Ishikawa (cell line): ENCODE data around the gene ZSWIM3.

Source experiments
- CEBPB ChIP-seq: IDR thresholded peaks from 2 replicates; pipeline ENCODE4 v1.6.1; 2012
- CREB1 ChIP-seq: IDR thresholded peaks from 2 replicates; pipeline ENCODE4 v1.6.1; 2012; ENCODE audit warnings: low read depth
- EGR1 ChIP-seq: IDR thresholded peaks from 2 replicates; pipeline ENCODE4 v1.6.1; 2012
- EP300 ChIP-seq: IDR thresholded peaks from 2 replicates; pipeline ENCODE4 v1.6.1; 2012; ENCODE audit warnings: borderline replicate concordance
- FOXM1 ChIP-seq: IDR thresholded peaks from 2 replicates; pipeline ENCODE4 v1.6.1; 2012; ENCODE audit warnings: low read depth, borderline replicate concordance
- NFIC ChIP-seq: IDR thresholded peaks from 2 replicates; pipeline ENCODE4 v1.6.1; 2012
- RAD21 ChIP-seq: IDR thresholded peaks from 2 replicates; pipeline ENCODE4 v1.6.1; 2012; ENCODE audit warnings: low read depth
- TAF1 ChIP-seq: IDR thresholded peaks from 2 replicates; pipeline ENCODE4 v1.6.1; 2012; ENCODE audit warnings: low read depth, mild to moderate bottlenecking
- TCF12 ChIP-seq: IDR thresholded peaks from 2 replicates; pipeline ENCODE4 v1.6.1; 2012; ENCODE audit warnings: low read depth
- TEAD4 ChIP-seq: IDR thresholded peaks from 2 replicates; pipeline ENCODE4 v1.6.1; 2012
- YY1 ChIP-seq: IDR thresholded peaks from 2 replicates; pipeline ENCODE4 v1.6.1; 2012; ENCODE audit warnings: low read depth
- ZBTB7A ChIP-seq: IDR thresholded peaks from 2 replicates; pipeline ENCODE4 v1.6.1; 2012; ENCODE audit warnings: low read depth
- TF ChIP-seq, protein P1 (sequence below): IDR thresholded peaks from 2 replicates; pipeline ENCODE4 v1.6.1; 2012; ENCODE audit warnings: low read depth, mild to moderate bottlenecking
- TF ChIP-seq, protein P2 (sequence below): IDR thresholded peaks from 2 replicates; pipeline ENCODE4 v1.6.1; 2012
- TF ChIP-seq, protein P3 (sequence below): IDR thresholded peaks from 2 replicates; pipeline ENCODE4 v1.6.1; 2012

The ZSWIM3 gene

DNA sequence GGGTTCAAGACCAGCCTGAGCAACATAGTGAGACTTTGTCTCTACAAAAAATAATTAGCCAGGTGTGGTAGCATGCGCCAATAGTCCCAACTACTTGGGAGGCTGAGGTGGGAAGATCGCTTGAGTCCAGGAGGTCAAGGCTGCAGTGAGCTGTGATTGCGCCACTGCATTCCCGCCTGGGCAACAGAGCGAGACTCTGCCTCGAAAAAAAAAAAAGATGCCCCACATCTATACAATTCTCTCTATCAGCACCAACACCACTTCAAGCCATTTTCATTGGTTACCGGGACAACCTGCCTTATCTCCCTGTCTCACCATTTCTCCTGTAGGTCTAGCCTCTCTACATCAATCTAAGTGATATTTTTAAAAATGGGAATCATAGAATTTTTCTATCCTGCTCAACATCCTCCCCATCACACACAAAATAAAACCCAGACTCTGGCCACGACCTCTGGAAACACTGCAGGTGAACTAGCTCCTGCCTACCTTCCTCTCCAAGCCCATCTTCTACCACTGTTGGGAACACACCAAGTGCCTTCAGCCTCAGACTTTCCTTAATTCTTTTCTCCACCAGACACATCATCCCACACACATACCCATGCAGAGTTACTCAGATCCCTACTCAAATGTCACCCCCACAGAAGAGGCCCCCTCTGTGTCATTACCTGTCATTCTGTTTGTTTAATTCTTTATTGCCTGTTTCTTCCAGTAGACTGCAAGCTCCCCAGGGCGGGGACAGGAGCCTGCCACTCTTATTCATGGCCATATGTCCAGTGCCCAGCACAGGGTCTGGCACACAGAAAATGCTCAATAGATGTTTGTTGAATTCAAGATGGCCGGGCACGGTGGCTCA is 64.1 kb downstream of the ZSWIM3 start:
- no peak for TF ChIP-seq YY1
- TF ChIP-seq, protein P1, sequence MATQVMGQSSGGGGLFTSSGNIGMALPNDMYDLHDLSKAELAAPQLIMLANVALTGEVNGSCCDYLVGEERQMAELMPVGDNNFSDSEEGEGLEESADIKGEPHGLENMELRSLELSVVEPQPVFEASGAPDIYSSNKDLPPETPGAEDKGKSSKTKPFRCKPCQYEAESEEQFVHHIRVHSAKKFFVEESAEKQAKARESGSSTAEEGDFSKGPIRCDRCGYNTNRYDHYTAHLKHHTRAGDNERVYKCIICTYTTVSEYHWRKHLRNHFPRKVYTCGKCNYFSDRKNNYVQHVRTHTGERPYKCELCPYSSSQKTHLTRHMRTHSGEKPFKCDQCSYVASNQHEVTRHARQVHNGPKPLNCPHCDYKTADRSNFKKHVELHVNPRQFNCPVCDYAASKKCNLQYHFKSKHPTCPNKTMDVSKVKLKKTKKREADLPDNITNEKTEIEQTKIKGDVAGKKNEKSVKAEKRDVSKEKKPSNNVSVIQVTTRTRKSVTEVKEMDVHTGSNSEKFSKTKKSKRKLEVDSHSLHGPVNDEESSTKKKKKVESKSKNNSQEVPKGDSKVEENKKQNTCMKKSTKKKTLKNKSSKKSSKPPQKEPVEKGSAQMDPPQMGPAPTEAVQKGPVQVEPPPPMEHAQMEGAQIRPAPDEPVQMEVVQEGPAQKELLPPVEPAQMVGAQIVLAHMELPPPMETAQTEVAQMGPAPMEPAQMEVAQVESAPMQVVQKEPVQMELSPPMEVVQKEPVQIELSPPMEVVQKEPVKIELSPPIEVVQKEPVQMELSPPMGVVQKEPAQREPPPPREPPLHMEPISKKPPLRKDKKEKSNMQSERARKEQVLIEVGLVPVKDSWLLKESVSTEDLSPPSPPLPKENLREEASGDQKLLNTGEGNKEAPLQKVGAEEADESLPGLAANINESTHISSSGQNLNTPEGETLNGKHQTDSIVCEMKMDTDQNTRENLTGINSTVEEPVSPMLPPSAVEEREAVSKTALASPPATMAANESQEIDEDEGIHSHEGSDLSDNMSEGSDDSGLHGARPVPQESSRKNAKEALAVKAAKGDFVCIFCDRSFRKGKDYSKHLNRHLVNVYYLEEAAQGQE: no peak
- no peak for TF ChIP-seq TEAD4
- TF ChIP-seq EP300: no peak
- TF ChIP-seq TCF12: no peak
- no peak for TF ChIP-seq EGR1
- TF ChIP-seq RAD21: no peak
- no peak for TF ChIP-seq NFIC
- TF ChIP-seq FOXM1: no peak
- TF ChIP-seq CEBPB: no peak
- no peak for TF ChIP-seq CREB1
- no peak for TF ChIP-seq TAF1
- TF ChIP-seq, protein P2, sequence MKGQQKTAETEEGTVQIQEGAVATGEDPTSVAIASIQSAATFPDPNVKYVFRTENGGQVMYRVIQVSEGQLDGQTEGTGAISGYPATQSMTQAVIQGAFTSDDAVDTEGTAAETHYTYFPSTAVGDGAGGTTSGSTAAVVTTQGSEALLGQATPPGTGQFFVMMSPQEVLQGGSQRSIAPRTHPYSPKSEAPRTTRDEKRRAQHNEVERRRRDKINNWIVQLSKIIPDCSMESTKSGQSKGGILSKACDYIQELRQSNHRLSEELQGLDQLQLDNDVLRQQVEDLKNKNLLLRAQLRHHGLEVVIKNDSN: no peak
- TF ChIP-seq, protein P3, sequence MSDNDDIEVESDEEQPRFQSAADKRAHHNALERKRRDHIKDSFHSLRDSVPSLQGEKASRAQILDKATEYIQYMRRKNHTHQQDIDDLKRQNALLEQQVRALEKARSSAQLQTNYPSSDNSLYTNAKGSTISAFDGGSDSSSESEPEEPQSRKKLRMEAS: no peak
- no peak for TF ChIP-seq ZBTB7A

DNA sequence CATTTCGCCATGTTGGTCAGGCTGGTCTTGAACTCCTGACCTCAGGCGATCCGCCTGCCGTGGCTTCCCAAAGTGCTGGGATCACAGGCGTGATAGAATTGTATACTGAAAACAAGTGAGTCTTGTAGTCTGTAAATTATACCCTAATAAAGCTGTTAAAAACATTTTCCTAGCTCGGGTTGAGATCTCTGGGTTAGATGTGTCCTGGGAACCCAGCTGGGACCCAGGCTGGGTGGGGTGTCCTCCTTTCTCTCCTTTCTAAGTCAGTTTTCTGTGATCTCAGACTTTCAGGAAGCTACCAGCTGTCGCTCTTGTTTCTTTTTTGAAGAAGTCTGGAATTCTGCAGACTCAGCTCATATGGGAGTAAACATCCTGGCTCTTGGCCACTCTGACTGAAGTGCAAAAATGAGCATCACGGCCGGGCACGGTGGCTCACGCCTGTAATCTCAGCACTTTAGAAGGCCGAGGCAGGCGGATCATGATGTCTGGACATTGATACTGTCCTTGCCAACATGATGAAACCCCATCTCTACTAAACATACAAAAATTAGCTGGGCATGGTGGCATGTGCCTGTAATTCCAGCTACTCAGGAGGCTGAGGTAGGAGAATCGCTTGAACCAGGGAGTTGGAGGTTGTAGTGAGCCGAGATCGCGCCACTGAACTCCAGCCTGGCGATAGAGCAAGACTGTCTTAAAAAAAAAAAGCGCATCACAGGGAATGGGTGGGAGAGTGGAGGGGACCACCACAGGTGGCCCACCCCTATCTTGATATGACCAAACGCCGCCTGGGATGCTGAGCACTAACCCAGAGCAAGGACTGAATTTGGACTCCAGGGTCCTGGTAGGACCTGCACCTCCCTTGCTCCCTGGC is 67.2 kb downstream of the ZSWIM3 start:
- no peak for TF ChIP-seq ZBTB7A
- no peak for TF ChIP-seq RAD21
- no peak for TF ChIP-seq YY1
- TF ChIP-seq TAF1: no peak
- TF ChIP-seq CREB1: no peak
- TF ChIP-seq TEAD4: no peak
- TF ChIP-seq EP300: no peak
- TF ChIP-seq, protein P1: no peak

DNA sequence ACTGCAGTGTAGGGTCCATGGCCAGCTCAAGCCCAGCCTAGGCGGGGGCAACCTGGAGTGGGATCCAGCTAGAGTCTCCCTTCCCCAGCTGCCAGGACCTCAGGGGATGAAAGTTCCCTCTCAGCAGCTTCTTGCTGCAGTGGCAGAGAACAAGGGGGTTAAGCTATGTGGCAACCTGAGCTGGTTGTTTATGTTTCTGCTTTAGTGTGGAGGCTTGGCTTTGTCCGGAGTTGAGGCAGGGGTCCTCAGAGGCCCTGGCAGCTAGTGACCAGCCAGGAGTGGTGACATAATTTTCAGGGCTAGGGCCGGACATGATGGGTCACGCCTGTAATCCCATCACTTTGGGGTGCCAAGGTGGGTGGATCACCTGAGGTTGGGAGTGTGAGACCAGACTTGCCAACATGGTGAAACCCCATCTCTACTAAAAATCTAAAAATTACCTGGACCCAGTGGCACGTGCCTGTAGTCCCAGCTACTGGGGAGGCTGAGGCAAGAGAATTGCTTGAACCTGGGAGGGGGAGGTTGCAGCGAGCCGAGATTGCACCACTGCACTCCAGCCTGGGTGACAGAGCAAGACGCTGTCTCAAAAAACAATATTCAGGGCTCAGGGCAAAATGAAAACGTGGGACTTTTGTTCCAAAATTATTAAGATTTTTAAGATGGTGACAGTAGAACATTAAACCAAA is 68.5 kb downstream of the ZSWIM3 start:
- TF ChIP-seq NFIC (no peak), FOXM1 (no peak), TEAD4 (no peak), EGR1 (no peak), YY1 (no peak), EP300 (no peak), TAF1 (no peak), CREB1 (no peak), TCF12 (no peak), RAD21 (no peak)
- TF ChIP-seq, protein P2: no peak

DNA sequence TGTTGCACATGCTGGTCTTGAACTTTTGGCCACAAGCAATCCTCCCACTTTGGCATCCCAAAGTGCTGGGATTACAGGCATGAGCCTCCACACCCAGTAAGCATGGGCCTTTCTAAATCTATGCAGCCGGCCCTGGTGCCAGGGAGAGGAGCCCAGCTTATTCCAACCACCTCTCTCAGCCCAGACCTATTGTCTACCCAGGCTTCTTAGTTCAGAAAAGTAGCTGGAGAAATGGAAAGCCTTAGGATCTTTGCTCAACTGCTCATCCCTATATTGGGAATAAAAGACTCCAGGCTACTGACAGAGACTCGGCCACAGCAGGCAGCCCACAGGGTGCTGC is 69.3 kb downstream of the ZSWIM3 start:
- TF ChIP-seq TAF1: no peak
- TF ChIP-seq EGR1: no peak
- TF ChIP-seq, protein P1: no peak
- TF ChIP-seq CREB1: no peak
- TF ChIP-seq RAD21: no peak
- TF ChIP-seq FOXM1: no peak
- no peak for TF ChIP-seq ZBTB7A
- no peak for TF ChIP-seq NFIC
- TF ChIP-seq, protein P3: no peak
